Duodenal mucosa (tissue), 2 donors: ENCODE measurements around the gene SMYD2.

Source experiments
- H3K27ac ChIP-seq: one replicate; pipeline ENCODE4 v1.7.0; 2013; ENCODE audit warnings: low read depth, low read length
- H3K27me3 ChIP-seq, 2 donors: one replicate each; pipeline ENCODE4 v1.7.0; 2013; ENCODE audit warnings: low read length in 2 of 2, control low read depth in 1 of 2; ENCODE audit not compliant: insufficient read depth in 2 of 2, control insufficient read depth in 1 of 2
- H3K36me3 ChIP-seq, 2 donors: one replicate each; pipeline ENCODE4 v1.7.0; 2013; ENCODE audit warnings: low read length in 2 of 2, control low read depth in 1 of 2; ENCODE audit not compliant: insufficient read depth in 2 of 2, control insufficient read depth in 1 of 2
- H3K4me1 ChIP-seq, 2 donors: one replicate each; pipeline ENCODE4 v1.7.0; 2013; ENCODE audit warnings: low read length in 2 of 2, control low read depth in 1 of 2; ENCODE audit not compliant: insufficient read depth in 2 of 2, control insufficient read depth in 1 of 2
- H3K4me3 ChIP-seq, 2 donors: one replicate each; pipeline ENCODE4 v1.7.0; 2013; ENCODE audit warnings: low read length in 2 of 2, low read depth in 1 of 2
- H3K9ac ChIP-seq, 2 donors: one replicate each; pipeline ENCODE4 v1.7.0; 2013; ENCODE audit warnings: low read length in 2 of 2, low read depth in 1 of 2
- H3K9me3 ChIP-seq, 2 donors: one replicate each; pipeline ENCODE4 v1.7.0; 2013; ENCODE audit warnings: low read length in 2 of 2, control low read depth in 1 of 2; ENCODE audit not compliant: control insufficient read depth in 1 of 2

The SMYD2 gene

GRCh38 chr1:214337511-214337910, 56.6 kb downstream of the SMYD2 start:
- no peak overlapping the region for H3K4me3 ChIP-seq
- no peak overlapping the region for H3K9ac ChIP-seq
- no peak overlapping the region for H3K27ac ChIP-seq
- H3K4me1 ChIP-seq = no peaks in the 10 kb centered on the region
- H3K27me3 ChIP-seq = no peaks in the 10 kb centered on the region
- no peaks in the 10 kb centered on the region for H3K9me3 ChIP-seq
- H3K36me3 ChIP-seq = peaks cover 0 to 12% of the 10 kb centered on the region in 2 donors

- no peaks in the 10 kb centered on the region for H3K27me3 ChIP-seq
- no peaks in the 10 kb centered on the region for H3K4me1 ChIP-seq
- no peaks in the 10 kb centered on the region for H3K9me3 ChIP-seq
- H3K36me3 ChIP-seq = peaks cover 0 to 12% of the 10 kb centered on the region in 2 donors
- no peak overlapping the region for H3K4me3 ChIP-seq
- H3K9ac ChIP-seq = no peak overlapping the region
- H3K27ac ChIP-seq = no peak overlapping the region
Measured at GRCh38 chr1:214338212-214338611, 57.3 kb downstream of the SMYD2 start.

GRCh38 chr1:214341459-214341858, 60.5 kb downstream of the SMYD2 start:
- Histone ChIP-seq H3K36me3 (peaks cover 0 to 9% of the 10 kb centered on the region in 2 donors), H3K27me3 (no peaks in the 10 kb centered on the region), H3K4me1 (no peaks in the 10 kb centered on the region), H3K9me3 (peaks cover 3 to 10% of the 10 kb centered on the region in 2 donors), H3K27ac (no peak overlapping the region), H3K4me3 (no peak overlapping the region), H3K9ac (no peak overlapping the region)

GRCh38 chr1:214341932-214342331, 61.0 kb downstream of the SMYD2 start:
- H3K27ac ChIP-seq = no peak overlapping the region
- H3K4me3 ChIP-seq = no peak overlapping the region
- no peaks in the 10 kb centered on the region for H3K4me1 ChIP-seq
- no peak overlapping the region for H3K9ac ChIP-seq
- H3K27me3 ChIP-seq = no peaks in the 10 kb centered on the region
- H3K36me3 ChIP-seq = peaks cover 0 to 9% of the 10 kb centered on the region in 2 donors
- peaks cover 3 to 10% of the 10 kb centered on the region in 2 donors for H3K9me3 ChIP-seq

- Histone ChIP-seq H3K27ac (no peak overlapping the region), H3K9ac (no peak overlapping the region), H3K27me3 (no peaks in the 10 kb centered on the region), H3K36me3 (peaks cover 0 to 9% of the 10 kb centered on the region in 2 donors), H3K4me1 (no peaks in the 10 kb centered on the region), H3K9me3 (peaks cover 3 to 10% of the 10 kb centered on the region in 2 donors), H3K4me3 (no peak overlapping the region)
Measured at GRCh38 chr1:214342525-214342924, 61.6 kb downstream of the SMYD2 start.

- H3K4me1 ChIP-seq = no peaks in the 10 kb centered on the region
- peaks cover 3 to 10% of the 10 kb centered on the region in 2 donors for H3K9me3 ChIP-seq
- no peaks in the 10 kb centered on the region for H3K27me3 ChIP-seq
- no peak overlapping the region for H3K27ac ChIP-seq
- no peak overlapping the region for H3K4me3 ChIP-seq
- no peak overlapping the region for H3K9ac ChIP-seq
- H3K36me3 ChIP-seq = peaks cover 0 to 5% of the 10 kb centered on the region in 2 donors
Measured at GRCh38 chr1:214344897-214345296, 63.9 kb downstream of the SMYD2 start.

- H3K36me3 ChIP-seq = peaks cover 0 to 5% of the 10 kb centered on the region in 2 donors
- H3K4me3 ChIP-seq = no peak overlapping the region
- no peaks in the 10 kb centered on the region for H3K4me1 ChIP-seq
- no peaks in the 10 kb centered on the region for H3K27me3 ChIP-seq
- peaks cover 3 to 10% of the 10 kb centered on the region in 2 donors for H3K9me3 ChIP-seq
- no peak overlapping the region for H3K9ac ChIP-seq
- H3K27ac ChIP-seq = no peak overlapping the region
Measured at GRCh38 chr1:214349008-214349407, 68.0 kb downstream of the SMYD2 start.

GRCh38 chr1:214349781-214350180, 68.8 kb downstream of the SMYD2 start:
- H3K36me3 ChIP-seq = no peaks in the 10 kb centered on the region
- H3K4me1 ChIP-seq = no peaks in the 10 kb centered on the region
- no peak overlapping the region for H3K27ac ChIP-seq
- no peak overlapping the region for H3K4me3 ChIP-seq
- H3K9ac ChIP-seq = no peak overlapping the region
- no peaks in the 10 kb centered on the region for H3K27me3 ChIP-seq
- peaks cover 3% of the 10 kb centered on the region in 2 donors for H3K9me3 ChIP-seq

GRCh38 chr1:214351551-214352277, 70.8 kb downstream of the SMYD2 start:
- no peak overlapping the region for H3K4me3 ChIP-seq
- H3K9me3 ChIP-seq = no peaks in the 10 kb centered on the region
- H3K27me3 ChIP-seq = no peaks in the 10 kb centered on the region
- no peak overlapping the region for H3K27ac ChIP-seq
- no peaks in the 10 kb centered on the region for H3K4me1 ChIP-seq
- H3K36me3 ChIP-seq = peaks cover 0 to 4% of the 10 kb centered on the region in 2 donors
- H3K9ac ChIP-seq = no peak overlapping the region

- H3K4me1 ChIP-seq = no peaks in the 10 kb centered on the region
- H3K27me3 ChIP-seq = no peaks in the 10 kb centered on the region
- no peaks in the 10 kb centered on the region for H3K9me3 ChIP-seq
- no peak overlapping the region for H3K9ac ChIP-seq
- H3K36me3 ChIP-seq = peaks cover 0 to 4% of the 10 kb centered on the region in 2 donors
- H3K27ac ChIP-seq = no peak overlapping the region
- no peak overlapping the region for H3K4me3 ChIP-seq
Measured at GRCh38 chr1:214352838-214353237, 71.9 kb downstream of the SMYD2 start.
